ENCODE measurements around the gene FIP1L1. TPM values are rescaled to one million over a fixed set of nuclear protein-coding genes. Genes with fewer than 3 reads are reported as not detected.

FIP1L1 gene
- total and polyA plus RNA-seq, 9 of the 15 experiments (the other 6 are each of a cell fraction or from before 2014, with no cell fraction given): 34.6 to 137 (median 72.0) TPM

GRCh38 chr4:53367721-53368120 is 9.7 kb upstream of the FIP1L1 start (continued):
- TF ChIP-seq, protein P1, sequence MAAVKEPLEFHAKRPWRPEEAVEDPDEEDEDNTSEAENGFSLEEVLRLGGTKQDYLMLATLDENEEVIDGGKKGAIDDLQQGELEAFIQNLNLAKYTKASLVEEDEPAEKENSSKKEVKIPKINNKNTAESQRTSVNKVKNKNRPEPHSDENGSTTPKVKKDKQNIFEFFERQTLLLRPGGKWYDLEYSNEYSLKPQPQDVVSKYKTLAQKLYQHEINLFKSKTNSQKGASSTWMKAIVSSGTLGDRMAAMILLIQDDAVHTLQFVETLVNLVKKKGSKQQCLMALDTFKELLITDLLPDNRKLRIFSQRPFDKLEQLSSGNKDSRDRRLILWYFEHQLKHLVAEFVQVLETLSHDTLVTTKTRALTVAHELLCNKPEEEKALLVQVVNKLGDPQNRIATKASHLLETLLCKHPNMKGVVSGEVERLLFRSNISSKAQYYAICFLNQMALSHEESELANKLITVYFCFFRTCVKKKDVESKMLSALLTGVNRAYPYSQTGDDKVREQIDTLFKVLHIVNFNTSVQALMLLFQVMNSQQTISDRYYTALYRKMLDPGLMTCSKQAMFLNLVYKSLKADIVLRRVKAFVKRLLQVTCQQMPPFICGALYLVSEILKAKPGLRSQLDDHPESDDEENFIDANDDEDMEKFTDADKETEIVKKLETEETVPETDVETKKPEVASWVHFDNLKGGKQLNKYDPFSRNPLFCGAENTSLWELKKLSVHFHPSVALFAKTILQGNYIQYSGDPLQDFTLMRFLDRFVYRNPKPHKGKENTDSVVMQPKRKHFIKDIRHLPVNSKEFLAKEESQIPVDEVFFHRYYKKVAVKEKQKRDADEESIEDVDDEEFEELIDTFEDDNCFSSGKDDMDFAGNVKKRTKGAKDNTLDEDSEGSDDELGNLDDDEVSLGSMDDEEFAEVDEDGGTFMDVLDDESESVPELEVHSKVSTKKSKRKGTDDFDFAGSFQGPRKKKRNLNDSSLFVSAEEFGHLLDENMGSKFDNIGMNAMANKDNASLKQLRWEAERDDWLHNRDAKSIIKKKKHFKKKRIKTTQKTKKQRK (IDR thresholded peaks at IDR 0.05; ENCODE audit: borderline replicate concordance, low read depth, low read length): no peak
- no peak for TF ChIP-seq RFX7 (CRISPR knock-in tag; IDR thresholded peaks at IDR 0.05)
- TF ChIP-seq, protein P2, sequence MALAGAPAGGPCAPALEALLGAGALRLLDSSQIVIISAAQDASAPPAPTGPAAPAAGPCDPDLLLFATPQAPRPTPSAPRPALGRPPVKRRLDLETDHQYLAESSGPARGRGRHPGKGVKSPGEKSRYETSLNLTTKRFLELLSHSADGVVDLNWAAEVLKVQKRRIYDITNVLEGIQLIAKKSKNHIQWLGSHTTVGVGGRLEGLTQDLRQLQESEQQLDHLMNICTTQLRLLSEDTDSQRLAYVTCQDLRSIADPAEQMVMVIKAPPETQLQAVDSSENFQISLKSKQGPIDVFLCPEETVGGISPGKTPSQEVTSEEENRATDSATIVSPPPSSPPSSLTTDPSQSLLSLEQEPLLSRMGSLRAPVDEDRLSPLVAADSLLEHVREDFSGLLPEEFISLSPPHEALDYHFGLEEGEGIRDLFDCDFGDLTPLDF (CRISPR knock-in tag; IDR thresholded peaks at IDR 0.05): no peak

- peaks cover 0 to 21% of the 10 kb centered on the region in 2 experiments; a peak in 3 of 5 replicates for H3K4me1 ChIP-seq (replicated peaks in 1 of 2; ENCODE audit: control insufficient read depth in 2 of 2, insufficient read depth in 2 of 2, low read length in 2 of 2)
- intact Hi-C loops (cut with micrococcal nuclease) (loop anchor here (10.0 kb wide), 1 partner anchor 176 kb away; no protein-coding TSS in a partner anchor), in situ Hi-C loops (cut with MboI) (no loop called here)
- WGBS (ENCODE audit: insufficient coverage, low coverage, missing lambda C conversion rate): 14% methylated on average over 3 of the region's 3 CpGs
- no peaks in the 10 kb centered on the region for H4K20me1 ChIP-seq (replicated peaks; ENCODE audit: control insufficient read depth, insufficient read depth, low read length)
- POLR2A ChIA-PET: no interaction called here
- H3K79me2 ChIP-seq (ENCODE audit: control insufficient read depth, insufficient read depth, low read length): no peaks in the 10 kb centered on the region
- FAIRE-seq (no peak), DNase-seq (ENCODE audit: extremely low read depth in 1 of 4, low spot score in 3 of 4) (no peak), ATAC-seq (peak; percentile 60)
- CTCF ChIA-PET (ENCODE audit: low intra/inter-chr PET ratio): no interaction called here
- H3K4me3 ChIP-seq: no peak overlapping the region
- peak overlapping the region; percentile 23 for H3K4me2 ChIP-seq (ENCODE audit: insufficient read depth, low read length)
- H3K27me3 ChIP-seq (ENCODE audit: control insufficient read depth in 2 of 2, insufficient read depth in 2 of 2, low read length in 2 of 2): no peaks in the 10 kb centered on the region
- BruUV-seq (replicated peaks): no TSS peak
- peak overlapping the region in 1 of 2 experiments; percentile 23; a peak in 1 of 4 replicates for H3K9ac ChIP-seq (ENCODE audit: insufficient read depth in 1 of 2, low read depth in 2 of 2, low read length in 2 of 2)
- H2AFZ ChIP-seq (ENCODE audit: low read depth, low read length): peak overlapping the region; percentile 96
- H3K9me1 ChIP-seq (ENCODE audit: control insufficient read depth, insufficient read depth, low read length): no peaks in the 10 kb centered on the region
- H3K36me3 ChIP-seq (ENCODE audit: control insufficient read depth, insufficient read depth, low read length): no peaks in the 10 kb centered on the region
- peak overlapping the region; percentile 54; the same call in 2 of the 3 replicates for H3K27ac ChIP-seq (ENCODE audit: extremely low read depth, low read depth, low read length)
- no peaks in the 10 kb centered on the region for H3K9me3 ChIP-seq (replicated peaks; ENCODE audit: control insufficient read depth, insufficient read depth, low read depth, low read length)
- no peak for TF ChIP-seq NEUROD1 (IDR thresholded peaks at IDR 0.05; ENCODE audit: borderline replicate concordance, low read depth, low read length, partially characterized antibody)
- TF ChIP-seq PTRF (tag; IDR thresholded peaks at IDR 0.05): no peak
- TF ChIP-seq SNAPC5 (CRISPR knock-in tag; IDR thresholded peaks at IDR 0.05): no peak
- TF ChIP-seq ZSCAN32 (CRISPR knock-in tag; IDR thresholded peaks at IDR 0.05): no peak
- TF ChIP-seq, protein P3, sequence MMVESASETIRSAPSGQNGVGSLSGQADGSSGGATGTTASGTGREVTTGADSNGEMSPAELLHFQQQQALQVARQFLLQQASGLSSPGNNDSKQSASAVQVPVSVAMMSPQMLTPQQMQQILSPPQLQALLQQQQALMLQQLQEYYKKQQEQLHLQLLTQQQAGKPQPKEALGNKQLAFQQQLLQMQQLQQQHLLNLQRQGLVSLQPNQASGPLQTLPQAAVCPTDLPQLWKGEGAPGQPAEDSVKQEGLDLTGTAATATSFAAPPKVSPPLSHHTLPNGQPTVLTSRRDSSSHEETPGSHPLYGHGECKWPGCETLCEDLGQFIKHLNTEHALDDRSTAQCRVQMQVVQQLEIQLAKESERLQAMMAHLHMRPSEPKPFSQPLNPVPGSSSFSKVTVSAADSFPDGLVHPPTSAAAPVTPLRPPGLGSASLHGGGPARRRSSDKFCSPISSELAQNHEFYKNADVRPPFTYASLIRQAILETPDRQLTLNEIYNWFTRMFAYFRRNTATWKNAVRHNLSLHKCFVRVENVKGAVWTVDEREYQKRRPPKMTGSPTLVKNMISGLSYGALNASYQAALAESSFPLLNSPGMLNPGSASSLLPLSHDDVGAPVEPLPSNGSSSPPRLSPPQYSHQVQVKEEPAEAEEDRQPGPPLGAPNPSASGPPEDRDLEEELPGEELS (CRISPR knock-in tag; IDR thresholded peaks at IDR 0.05; ENCODE audit: borderline replicate concordance): no peak
- TF ChIP-seq, protein P4, sequence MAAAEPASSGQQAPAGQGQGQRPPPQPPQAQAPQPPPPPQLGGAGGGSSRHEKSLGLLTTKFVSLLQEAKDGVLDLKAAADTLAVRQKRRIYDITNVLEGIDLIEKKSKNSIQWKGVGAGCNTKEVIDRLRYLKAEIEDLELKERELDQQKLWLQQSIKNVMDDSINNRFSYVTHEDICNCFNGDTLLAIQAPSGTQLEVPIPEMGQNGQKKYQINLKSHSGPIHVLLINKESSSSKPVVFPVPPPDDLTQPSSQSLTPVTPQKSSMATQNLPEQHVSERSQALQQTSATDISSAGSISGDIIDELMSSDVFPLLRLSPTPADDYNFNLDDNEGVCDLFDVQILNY (CRISPR knock-in tag; IDR thresholded peaks at IDR 0.05): no peak
- no peak for TF ChIP-seq TAL1 (IDR thresholded peaks at IDR 0.05)
Observed at GRCh38 chr4:53371049-53371448, 6.4 kb upstream of the FIP1L1 start.

Data from K562 (cell line).